A549 (cell line): ENCODE measurements around the gene IMPDH2. TPM values are rescaled to one million over a fixed set of nuclear protein-coding genes. Genes with fewer than 3 reads are reported as not detected.
A peak's percentile ranks its signal among the peaks of the same experiment; 100 is the strongest.

Experiments used
- ATAC-seq, 2 experiments: fragments of 200-7000 bp in 1 of 2; fragments of >200 bp in 1 of 2; cut with Nextera tagmentation in 1 of 2; cut with Tn5 transposase in 1 of 2; 3 replicates each; pipeline versions ENCODE4 v1.8.0 to v1.9.1; 2018 to 2020; ENCODE audit warnings: mild to moderate bottlenecking in 1 of 2, moderate library complexity in 1 of 2
- CTCF ChIA-PET: fragments of 300-600 bp; sonication (Branson Sonifier 250); formaldehyde crosslinking; extraction: SDS; loops from one replicate; lab custom pipeline; 2021; ENCODE audit warnings: antibody characterized with exemption, inconsistent platforms; lab: Yijun Ruan, JAX
- POLR2A ChIA-PET: fragments of 350-600 bp; formaldehyde crosslinking; extraction: SDS; loops from one replicate; lab custom pipeline; 2021; ENCODE audit warnings: antibody characterized with exemption, inconsistent platforms; lab: Yijun Ruan, JAX
- DNase-seq, 2 experiments: peaks; one replicate each; pipeline versions ENCODE4 v3.0.0 to v3.0.0-alpha.2; 2011 to 2016; ENCODE audit warnings: low read depth in 1 of 2, low spot score in 1 of 2
- FAIRE-seq: peaks from 2 replicates; lab custom pipeline; 2011; peaks lifted over from hg19 to GRCh38; lab: Jason Lieb, UNC
- H3K27ac ChIP-seq, 2 experiments: fragments of >200 bp; sonication (Bioruptor Twin); formaldehyde crosslinking; 3 replicates each; pipeline ENCODE4 v1.5.1; 2016 to 2017
- H3K4me1 ChIP-seq: fragments of >200 bp; sonication (Bioruptor Twin); formaldehyde crosslinking; 3 replicates; pipeline ENCODE4 v1.6.1; 2016
- H3K4me2 ChIP-seq: fragments of >200 bp; sonication (Bioruptor Twin); formaldehyde crosslinking; 3 replicates; pipeline ENCODE4 v1.6.1; 2016
- H3K4me3 ChIP-seq: fragments of >200 bp; sonication (Bioruptor Twin); formaldehyde crosslinking; 3 replicates; pipeline ENCODE4 v1.5.1; 2016
- H3K9me3 ChIP-seq: fragments of >200 bp; sonication (Bioruptor Twin); formaldehyde crosslinking; 3 replicates; pipeline ENCODE4 v1.6.1; 2016
- BHLHE40 ChIP-seq: IDR thresholded peaks from 2 replicates; pipeline ENCODE4 v1.6.1; 2012; ENCODE audit warnings: low read depth, low read length, inconsistent platforms
- CBX2 ChIP-seq: fragments of 200-600 bp; sonication (generic); IDR thresholded peaks from 2 replicates; pipeline ENCODE4 v1.6.1; 2016; ENCODE audit warnings: low read depth, mild to moderate bottlenecking, borderline replicate concordance
- CHD4 ChIP-seq: fragments of 200-600 bp; sonication (generic); IDR thresholded peaks from 2 replicates; pipeline ENCODE4 v1.6.1; 2016; ENCODE audit warnings: antibody characterized with exemption, mild to moderate bottlenecking, borderline replicate concordance
- CTCF ChIP-seq: fragments of >200 bp; sonication (Bioruptor Twin); formaldehyde crosslinking; IDR thresholded peaks from 3 replicates; pipeline ENCODE4 v1.5.1; 2016
- EHMT2 ChIP-seq: fragments of 200-600 bp; sonication (generic); IDR thresholded peaks from 2 replicates; pipeline ENCODE4 v1.6.1; 2016; ENCODE audit warnings: antibody characterized with exemption, low read depth, mild to moderate bottlenecking, moderate library complexity
- EP300 ChIP-seq, 2 experiments: fragments of >200 bp; sonication (Bioruptor Twin); formaldehyde crosslinking; IDR thresholded peaks; 2 replicates in 1 of 2; 3 replicates in 1 of 2; pipeline ENCODE4 v1.6.1; 2016 to 2017
- ESRRA ChIP-seq: fragments of 150-350 bp; IDR thresholded peaks from 2 replicates; pipeline ENCODE4 v1.6.1; 2014; ENCODE audit warnings: mild to moderate bottlenecking, low read length, borderline replicate concordance
- FOSL2 ChIP-seq, 2 experiments: fragments of 450-650 bp in 1 of 2; fragments of >200 bp in 1 of 2; sonication (Bioruptor Twin) in 1 of 2; formaldehyde crosslinking; IDR thresholded peaks; 2 replicates each; pipeline versions ENCODE4 v1.5.0 to v1.6.1; 2016 to 2020; ENCODE audit warnings: mild to moderate bottlenecking in 1 of 2, moderate library complexity in 1 of 2
- FOXS1 ChIP-seq: fragments of 250-450 bp; sonication (Bioruptor Pico); IDR thresholded peaks from 2 replicates; pipeline ENCODE4 v1.5.0; 2020; ENCODE audit warnings: mild to moderate bottlenecking, moderate library complexity
- HDAC2 ChIP-seq: fragments of 200-600 bp; sonication (generic); IDR thresholded peaks from 2 replicates; pipeline ENCODE4 v1.6.1; 2016
- HMGXB4 ChIP-seq: fragments of 250-450 bp; sonication (Bioruptor Pico); IDR thresholded peaks from 2 replicates; pipeline ENCODE4 v1.5.0; 2021; ENCODE audit warnings: mild to moderate bottlenecking, moderate library complexity, borderline replicate concordance
- HOXA7 ChIP-seq: fragments of 250-450 bp; sonication (Bioruptor Pico); IDR thresholded peaks from 2 replicates; pipeline ENCODE4 v1.5.0; 2020; ENCODE audit warnings: mild to moderate bottlenecking, moderate library complexity
- HOXB13 ChIP-seq: fragments of 250-450 bp; sonication (Bioruptor Pico); IDR thresholded peaks from 2 replicates; pipeline ENCODE4 v1.5.0; 2020; ENCODE audit warnings: low read depth, mild to moderate bottlenecking, moderate library complexity
- HOXB5 ChIP-seq: fragments of 250-450 bp; sonication (Bioruptor Pico); IDR thresholded peaks from 2 replicates; pipeline ENCODE4 v1.5.0; 2020; ENCODE audit warnings: mild to moderate bottlenecking, moderate library complexity
- JUN ChIP-seq, 2 experiments: fragments of >200 bp; sonication (Bioruptor Twin); formaldehyde crosslinking; IDR thresholded peaks; 2 replicates in 1 of 2; 3 replicates in 1 of 2; pipeline ENCODE4 v1.6.1; 2016 to 2017
- JUNB ChIP-seq: fragments of >200 bp; sonication (Bioruptor Twin); formaldehyde crosslinking; IDR thresholded peaks from 2 replicates; pipeline ENCODE4 v1.6.1; 2016
- MAFK ChIP-seq: fragments of 450-650 bp; IDR thresholded peaks from 2 replicates; pipeline ENCODE4 v1.6.1; 2014; ENCODE audit not compliant: partially characterized antibody
- MAZ ChIP-seq: fragments of 150-350 bp; IDR thresholded peaks from 2 replicates; pipeline ENCODE4 v1.6.1; 2014; ENCODE audit warnings: antibody characterized with exemption, low read depth, low read length, borderline replicate concordance
- MYC ChIP-seq: IDR thresholded peaks from 2 replicates; pipeline ENCODE4 v1.6.1; 2012; ENCODE audit warnings: mild to moderate bottlenecking, inconsistent platforms, low read length, improper control_type of control experiment, borderline replicate concordance
- NFE2L2 ChIP-seq: fragments of 150-350 bp; conservative IDR thresholded peaks from 2 replicates; pipeline ENCODE4 v1.6.1; 2014; ENCODE audit warnings: low read length
- PBX3 ChIP-seq: IDR thresholded peaks from 2 replicates; pipeline ENCODE4 v1.6.1; 2012
- POLR2A ChIP-seq: IDR thresholded peaks from 2 replicates; pipeline ENCODE4 v1.6.1; 2012; ENCODE audit warnings: mild to moderate bottlenecking, low read length
- POLR2AphosphoS2 ChIP-seq: conservative IDR thresholded peaks from 2 replicates; pipeline ENCODE4 v1.6.1; 2012; ENCODE audit warnings: low read length, improper control_type of control experiment, inconsistent platforms
- RAD21 ChIP-seq, 2 experiments: fragments of >200 bp in 1 of 2; sonication (Bioruptor Twin) in 1 of 2; formaldehyde crosslinking in 1 of 2; IDR thresholded peaks in 1 of 2; conservative IDR thresholded peaks in 1 of 2; 2 replicates in 1 of 2; 3 replicates in 1 of 2; pipeline ENCODE4 v1.6.1; 2012 to 2018; ENCODE audit warnings: inconsistent platforms in 1 of 2
- RARB ChIP-seq: fragments of 250-450 bp; sonication (Bioruptor Pico); IDR thresholded peaks from 2 replicates; pipeline ENCODE4 v1.8.0; 2021; ENCODE audit warnings: mild to moderate bottlenecking, moderate library complexity
- RFX5 ChIP-seq: fragments of 450-650 bp; IDR thresholded peaks from 2 replicates; pipeline ENCODE4 v1.7.1; 2014; ENCODE audit warnings: antibody characterized with exemption, mild to moderate bottlenecking, moderate library complexity
- RNF2 ChIP-seq: fragments of 200-600 bp; sonication (generic); IDR thresholded peaks from 2 replicates; pipeline ENCODE4 v1.6.1; 2016; ENCODE audit warnings: low read depth, mild to moderate bottlenecking, antibody characterized with exemption, moderate library complexity, borderline replicate concordance
- SREBF2 ChIP-seq: fragments of 450-650 bp; IDR thresholded peaks from 2 replicates; pipeline ENCODE4 v1.6.1; 2014; ENCODE audit warnings: mild to moderate bottlenecking, moderate library complexity
- TFCP2L1 ChIP-seq: fragments of 250-450 bp; sonication (Bioruptor Pico); IDR thresholded peaks from 2 replicates; pipeline ENCODE4 v1.5.0; 2021; ENCODE audit warnings: mild to moderate bottlenecking
- ZC3H11A ChIP-seq: fragments of 450-650 bp; IDR thresholded peaks from 2 replicates; pipeline ENCODE4 v1.6.1; 2014; ENCODE audit warnings: antibody characterized with exemption, mild to moderate bottlenecking
- ZNF302 ChIP-seq: fragments of 250-450 bp; sonication (Bioruptor Pico); IDR thresholded peaks from 2 replicates; pipeline ENCODE4 v1.9.0; 2021; ENCODE audit warnings: inconsistent platforms, mild to moderate bottlenecking, moderate library complexity
- WGBS: methylation state at CpG from one replicate; pipeline ENCODE4 v1.1.6; 2017; ENCODE audit errors: missing lambda C conversion rate; 5-methylcytosine and 5-hydroxymethylcytosine counted together
- polyA minus RNA-seq: library from RNA; depleted of rRNA, polyadenylated mRNA; stranded (reverse); fragments of >200 nt; gene quantifications from 2 replicates; pipeline ENCODE4 v1.2.3, GENCODE V29; 2011; rRNA and poly(A)+ RNA removed
- polyA plus RNA-seq, 4 experiments: library from polyadenylated mRNA; depleted of rRNA in 3 of 4; stranded (reverse); fragments of >200 nt; fragmentation: RNase III in 1 of 4; extraction: RNeasy Plus Mini Kit Qiagen cat#74134 plus additional on column Dnase treatment in 1 of 4; gene quantifications; 2 replicates in 3 of 4; 3 replicates in 1 of 4; pipeline ENCODE4 v1.2.3, GENCODE V29; 2011 to 2017
- TF ChIP-seq, protein P1 (sequence below): fragments of 250-450 bp; sonication (Bioruptor Pico); IDR thresholded peaks from 2 replicates; pipeline ENCODE4 v1.5.0; 2020; ENCODE audit warnings: low read depth, mild to moderate bottlenecking, moderate library complexity
- TF ChIP-seq, protein P2 (sequence below): fragments of 450-650 bp; IDR thresholded peaks from 2 replicates; pipeline ENCODE4 v1.6.1; 2014; ENCODE audit warnings: antibody characterized with exemption

The IMPDH2 gene
- polyA plus RNA-seq (2011; rRNA removed) (212 and 222 TPM in 2 replicates), polyA plus RNA-seq (2017; fragmentation: RNase III; extraction: RNeasy Plus Mini Kit Qiagen cat#74134 plus additional on column Dnase treatment) (175 to 203 TPM (median 177 TPM) in 3 replicates), polyA minus RNA-seq (336 and 390 TPM in 2 replicates)
- 207 and 237 TPM in 2 replicates for polyA plus RNA-seq (2012; cell fraction: cytosol; rRNA removed)
- polyA plus RNA-seq (2012; cell fraction: nucleus; rRNA removed) = 220 and 246 TPM in 2 replicates

DNA sequence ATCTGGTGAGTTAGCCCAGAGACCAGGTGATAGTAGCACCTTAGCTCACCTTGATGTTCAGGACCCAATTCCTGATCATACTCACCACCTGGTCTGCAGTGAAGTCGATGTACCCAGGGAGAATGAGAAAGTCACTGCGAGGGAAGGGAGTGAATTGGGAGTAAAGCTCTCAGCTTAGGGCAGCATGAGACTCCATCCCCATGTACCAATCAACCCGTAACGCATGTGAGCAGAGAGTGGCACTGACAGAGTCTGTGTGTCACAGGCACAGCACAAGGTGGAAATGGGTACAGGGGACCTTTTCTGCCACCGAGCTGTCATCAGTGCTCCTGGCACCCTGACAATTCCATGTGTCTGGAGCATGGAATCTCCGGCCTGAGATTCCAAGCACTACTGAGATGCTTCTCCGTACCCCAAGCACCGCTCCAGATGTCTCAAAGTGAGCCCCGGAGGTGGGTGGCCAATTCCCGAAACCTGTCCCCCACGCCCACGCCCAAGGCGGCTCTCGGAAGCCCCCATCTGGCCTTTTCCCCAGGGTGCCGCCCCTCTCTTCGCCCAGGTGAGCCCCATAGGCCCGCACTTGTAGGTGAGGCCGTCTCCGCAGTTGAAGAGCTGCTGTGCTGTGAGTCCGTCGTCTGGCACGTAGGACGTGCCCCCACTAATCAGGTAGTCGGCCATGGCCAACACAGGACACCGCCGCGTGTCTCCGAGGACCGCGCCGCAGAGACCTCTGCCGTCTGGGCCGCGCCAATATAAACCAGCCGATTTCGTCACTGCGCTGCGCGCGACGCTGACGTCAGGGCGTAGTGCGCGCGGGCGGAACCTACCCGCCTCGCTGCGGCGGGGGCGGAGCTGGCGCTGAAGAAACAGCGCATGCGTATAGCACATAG lies at the start of gene IMPDH2:
Gene IMPDH2 (minus strand): TSS at position 726 of the 890 bp plus-strand sequence. CDS start 48 bp downstream, at position 678.
- peak; percentile 83 to 88 for ATAC-seq
- peak; percentile 47 to 91 for DNase-seq
- WGBS = 3% methylated on average over 7 of the region's 55 CpGs
- H3K4me1 ChIP-seq = peaks cover 14% of the 10 kb centered on the region
- H3K4me2 ChIP-seq = peak within 1 kb of the TSS; percentile 99
- H3K4me3 ChIP-seq = peak within 1 kb of the TSS; percentile 81
- ChIA-PET POLR2A (interaction anchor here (0.6 to 1.8 kb wide), 22 partner anchors 8 to 541 kb away, joined by 3 to 28 read pairs (median 4); partner anchors contain the start of genes DAG1, LAMB2, P4HTM and QRICH1), CTCF (interaction anchor here (0.8 to 1.7 kb wide), 6 partner anchors 9 to 66 kb away, joined by 3 to 5 read pairs (median 4); partner anchors contain the start of gene QRICH1)
- no peak for FAIRE-seq
- peak within 1 kb of the TSS; percentile 90 to 91 for H3K27ac ChIP-seq
- no peaks in the 10 kb centered on the region for H3K9me3 ChIP-seq
- no peak for TF ChIP-seq MAFK
- no peak for TF ChIP-seq CBX2
- no peak for TF ChIP-seq RAD21 (conservative IDR thresholded peaks at IDR 0.05 in 1 of 2, IDR thresholded peaks at IDR 0.05 in 1 of 2)
- peak; percentile 100 for TF ChIP-seq POLR2A
- TF ChIP-seq PBX3 = peak; percentile 60
- TF ChIP-seq FOSL2 (IDR thresholded peaks at IDR 0.05) = no peak
- peak; percentile 40; the same call in 1 of the 2 replicates for TF ChIP-seq FOSL2 (CRISPR knock-in tag; IDR thresholded peaks at IDR 0.05)
- TF ChIP-seq CHD4 = no peak
- TF ChIP-seq HOXB5 = peak; percentile 86; the same call in 1 of the 2 replicates
- TF ChIP-seq CTCF = no peak
- TF ChIP-seq EHMT2 = no peak
- TF ChIP-seq SREBF2 = no peak
- peak; percentile 84; the same call in 1 of the 2 replicates for TF ChIP-seq MYC
- TF ChIP-seq FOXS1 = 0 out of 2 replicates have a peak, but pooled peaks have one; percentile 22
- peak; percentile 81 for TF ChIP-seq RARB
- no peak for TF ChIP-seq HDAC2
- no peak for TF ChIP-seq JUNB
- TF ChIP-seq HOXA7 (CRISPR knock-in tag) = no peak; the same call in 1 of the 2 replicates
- no peak for TF ChIP-seq BHLHE40
- TF ChIP-seq ZNF302 (CRISPR knock-in tag) = no peak
- no peak; the same call in 1 of the 2 replicates for TF ChIP-seq POLR2AphosphoS2
- TF ChIP-seq RFX5 = no peak
- TF ChIP-seq HOXB13 (CRISPR knock-in tag) = peak; percentile 59; the same call in 1 of the 2 replicates
- TF ChIP-seq ESRRA = no peak
- TF ChIP-seq, protein P1, sequence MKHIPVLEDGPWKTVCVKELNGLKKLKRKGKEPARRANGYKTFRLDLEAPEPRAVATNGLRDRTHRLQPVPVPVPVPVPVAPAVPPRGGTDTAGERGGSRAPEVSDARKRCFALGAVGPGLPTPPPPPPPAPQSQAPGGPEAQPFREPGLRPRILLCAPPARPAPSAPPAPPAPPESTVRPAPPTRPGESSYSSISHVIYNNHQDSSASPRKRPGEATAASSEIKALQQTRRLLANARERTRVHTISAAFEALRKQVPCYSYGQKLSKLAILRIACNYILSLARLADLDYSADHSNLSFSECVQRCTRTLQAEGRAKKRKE (CRISPR knock-in tag) = 0 out of 2 replicates have a peak, but pooled peaks have one; percentile 31
- peak; percentile 52; the same call in 1 of the 2 replicates for TF ChIP-seq HMGXB4 (CRISPR knock-in tag)
- peak; percentile 88 for TF ChIP-seq TFCP2L1
- TF ChIP-seq JUN (IDR thresholded peaks at IDR 0.05) = peak; percentile 87 to 96
- TF ChIP-seq MAZ = no peak
- no peak for TF ChIP-seq ZC3H11A
- TF ChIP-seq EP300 (IDR thresholded peaks at IDR 0.05) = no peak
- no peak for TF ChIP-seq NFE2L2
- TF ChIP-seq RNF2 = no peak
- TF ChIP-seq, protein P2, sequence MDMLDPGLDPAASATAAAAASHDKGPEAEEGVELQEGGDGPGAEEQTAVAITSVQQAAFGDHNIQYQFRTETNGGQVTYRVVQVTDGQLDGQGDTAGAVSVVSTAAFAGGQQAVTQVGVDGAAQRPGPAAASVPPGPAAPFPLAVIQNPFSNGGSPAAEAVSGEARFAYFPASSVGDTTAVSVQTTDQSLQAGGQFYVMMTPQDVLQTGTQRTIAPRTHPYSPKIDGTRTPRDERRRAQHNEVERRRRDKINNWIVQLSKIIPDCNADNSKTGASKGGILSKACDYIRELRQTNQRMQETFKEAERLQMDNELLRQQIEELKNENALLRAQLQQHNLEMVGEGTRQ = no peak
